Left ventricle myocardium inferior (tissue), 1 donor: ENCODE results near the gene MLST8. TPM values are rescaled to one million over a fixed set of nuclear protein-coding genes. Genes with fewer than 3 reads are reported as not detected.

Experiments
- DNase-seq: peaks from one replicate; pipeline ENCODE4 v3.0.0-alpha.2; 2020
- H3K27ac ChIP-seq: fragments of 200-600 bp; replicated peaks from 2 replicates; pipeline ENCODE4 v1.8.0; 2021
- H3K27me3 ChIP-seq: fragments of 200-600 bp; 2 replicates; pipeline ENCODE4 v1.8.0; 2021; ENCODE audit warnings: low read depth
- H3K36me3 ChIP-seq: fragments of 200-600 bp; 2 replicates; pipeline ENCODE4 v1.8.0; 2021
- H3K4me1 ChIP-seq: fragments of 200-600 bp; 2 replicates; pipeline ENCODE4 v1.8.0; 2021
- H3K4me3 ChIP-seq: fragments of 200-600 bp; 2 replicates; pipeline ENCODE4 v1.8.0; 2021; ENCODE audit warnings: mild to moderate bottlenecking, moderate library complexity
- H3K9me3 ChIP-seq: fragments of 200-600 bp; replicated peaks from 2 replicates; pipeline ENCODE4 v1.8.0; 2021
- CTCF ChIP-seq: fragments of 200-600 bp; IDR thresholded peaks from 2 replicates; pipeline ENCODE4 v1.8.0; 2021; ENCODE audit warnings: antibody characterized with exemption, mild to moderate bottlenecking, borderline replicate concordance
- intact Hi-C: fragments of 100-400 bp; cut with micrococcal nuclease; formaldehyde crosslinking; loops from one replicate; pipeline ENCODE4 v1.11.0; 2022
- total RNA-seq: library from RNA; stranded (reverse); fragmentation: NEBNext Ultra II Directional; extraction: Animal tissue kit (Norgen Biotek cat#: 25700); gene quantifications from one replicate; pipeline ENCODE4 v1.2.1, GENCODE V29; 2021
- donor health status: DM: no; HTN: yes; CAD: no; lungs with severe emphysema.

The MLST8 gene
- total RNA-seq, 1 donor from 2014 or later, result 27.3 TPM

- no peak for DNase-seq
- no peaks in the 10 kb centered on the region for H3K9me3 ChIP-seq
- peaks cover 65% of the 10 kb centered on the region for H3K4me1 ChIP-seq
- intact Hi-C loops, result no loop called here
- peak within 1 kb of the TSS; percentile 93 for H3K27ac ChIP-seq
- no peak within 1 kb of the TSS for H3K4me3 ChIP-seq
- peaks cover 33% of the 10 kb centered on the region for H3K36me3 ChIP-seq
- no peaks in the 10 kb centered on the region for H3K27me3 ChIP-seq
- no peak for TF ChIP-seq CTCF
These were observed 5.4 kb downstream of the MLST8 start, which contains the start of gene BRICD5 for GRCh38 chr16:2210386-2211365. BRICD5 (minus strand) TSS chr16:2210863; CDS start chr16:2210833, 30 bp downstream.

- Histone ChIP-seq H3K27me3 (no peaks in the 10 kb centered on the region), H3K27ac (peak overlapping the region; percentile 93), H3K36me3 (peaks cover 28% of the 10 kb centered on the region), H3K4me1 (peaks cover 55% of the 10 kb centered on the region), H3K9me3 (no peaks in the 10 kb centered on the region), H3K4me3 (peak overlapping the region; percentile 95)
- DNase-seq, result no peak
- no peak for TF ChIP-seq CTCF
- intact Hi-C loops, result no loop called here
These were observed 6.7 kb downstream of the MLST8 start for GRCh38 chr16:2211923-2212347.

GRCh38 chr16:2212362-2213324, 7.4 kb downstream of the MLST8 start:
- Histone ChIP-seq H3K36me3 (peaks cover 21% of the 10 kb centered on the region), H3K4me3 (peak overlapping the region; percentile 95), H3K9me3 (no peaks in the 10 kb centered on the region), H3K27me3 (no peaks in the 10 kb centered on the region), H3K27ac (peak overlapping the region; percentile 93), H3K4me1 (peaks cover 52% of the 10 kb centered on the region)
- DNase-seq, result peak; percentile 63
- no peak for TF ChIP-seq CTCF
- intact Hi-C loops, result no loop called here

- no peak for DNase-seq
- no peaks in the 10 kb centered on the region for H3K9me3 ChIP-seq
- peaks cover 52% of the 10 kb centered on the region for H3K4me1 ChIP-seq
- H3K4me3 ChIP-seq, result peak overlapping the region; percentile 95
- intact Hi-C loops, result no loop called here
- peak overlapping the region; percentile 93 for H3K27ac ChIP-seq
- TF ChIP-seq CTCF, result no peak
- H3K36me3 ChIP-seq, result peaks cover 7% of the 10 kb centered on the region
- H3K27me3 ChIP-seq, result no peaks in the 10 kb centered on the region
These were observed 8.8 kb downstream of the MLST8 start for GRCh38 chr16:2213817-2214718.
